Measurements from ENCODE around the gene UBQLN2. TPM values are rescaled to one million over a fixed set of nuclear protein-coding genes. Genes with fewer than 3 reads are reported as not detected.

The UBQLN2 gene
- total RNA-seq, 1 donor from 2014 or later, result 41.2 TPM

- Mint-ChIP-seq H3K4me1 (ENCODE audit: unreplicated experiment) (no peaks in the 10 kb centered on the region), H3K9me3 (no peaks in the 10 kb centered on the region)
- TF ChIP-seq CTCF (conservative IDR thresholded peaks at IDR 0.05), result no peak
Measured at GRCh38 chrX:56615282-56615681, 51.9 kb downstream of the UBQLN2 start.

More at GRCh38 chrX:56615282-56615681, 51.9 kb downstream of the UBQLN2 start:
- Mint-ChIP-seq H3K27me3 (no peaks in the 10 kb centered on the region), H3K27ac (no peak overlapping the region), H3K36me3 (no peaks in the 10 kb centered on the region), H3K4me3 (no peak overlapping the region)
- DNase-seq (ENCODE audit: extremely low spot score, unreplicated experiment), result no peak

Other genes with a start within 250 kb of the UBQLN2 start
- 52.5 and 55.1 TPM in 2 replicates for gene NBDY, start 165.6 kb downstream of the UBQLN2 start, total RNA-seq (ENCODE audit: low replicate concordance)